PC-3 (cell line): ENCODE results near the gene HS3ST4. TPM values are rescaled to one million over a fixed set of nuclear protein-coding genes. Genes with fewer than 3 reads are reported as not detected.

Experiments
- ATAC-seq: fragments of 200-7000 bp; cut with Tn5 transposase; 2 replicates; pipeline ENCODE4 v1.9.1; 2020; ENCODE audit warnings: mild to moderate bottlenecking, moderate library complexity
- BruUV-seq: library from RNA; stranded (reverse); fragments of 400-500 nt; replicated peaks from 2 replicates; lab custom pipeline; 2021; lab: Mats Ljungman, UMichigan
- CTCF ChIA-PET: fragments of 300-600 bp; sonication (Branson Sonifier 250); formaldehyde crosslinking; loops from one replicate; lab custom pipeline; 2022; ENCODE audit warnings: antibody characterized with exemption; lab: Charles Lee
- POLR2A ChIA-PET: fragments of 300-600 bp; sonication (Branson Sonifier 250); formaldehyde crosslinking; loops from one replicate; lab custom pipeline; 2022; ENCODE audit warnings: antibody characterized with exemption; ENCODE audit not compliant: unreplicated experiment; lab: Charles Lee
- DNase-seq: peaks from one replicate; pipeline ENCODE4 v3.0.0-alpha.2; 2015
- H2AFZ ChIP-seq: fragments of 300-600 bp; sonication (generic); 2 replicates; pipeline ENCODE4 v1.6.0; 2016; ENCODE audit warnings: antibody characterized with exemption, low read length
- H3F3A ChIP-seq: fragments of 300-600 bp; sonication (generic); one replicate; pipeline ENCODE4 v1.6.0; 2017; ENCODE audit warnings: antibody characterized with exemption, low read length, control low read depth, mild to moderate bottlenecking; ENCODE audit not compliant: unreplicated experiment
- H3K27ac ChIP-seq: fragments of 300-600 bp; sonication (generic); 2 replicates; pipeline ENCODE4 v1.5.1; 2016; ENCODE audit warnings: mild to moderate bottlenecking, low read length
- H3K27me3 ChIP-seq: fragments of 300-600 bp; sonication (generic); 2 replicates; pipeline ENCODE4 v1.6.1; 2016; ENCODE audit warnings: low read length, mixed read lengths
- H3K36me3 ChIP-seq: fragments of 300-600 bp; sonication (generic); 2 replicates; pipeline ENCODE4 v1.6.1; 2016; ENCODE audit warnings: low read depth, mixed run types, low read length, mixed read lengths
- H3K4me1 ChIP-seq: fragments of 300-600 bp; sonication (generic); 2 replicates; pipeline ENCODE4 v1.5.1; 2016; ENCODE audit warnings: low read length; ENCODE audit not compliant: insufficient read depth
- H3K4me2 ChIP-seq: fragments of 300-600 bp; sonication (generic); 2 replicates; pipeline ENCODE4 v1.6.0; 2016; ENCODE audit warnings: low read length
- H3K4me3 ChIP-seq: fragments of 300-600 bp; sonication (generic); 2 replicates; pipeline ENCODE4 v1.5.1; 2016; ENCODE audit warnings: mild to moderate bottlenecking, low read length, mixed read lengths
- H3K79me2 ChIP-seq: fragments of 300-600 bp; sonication (generic); 2 replicates; pipeline ENCODE4 v1.6.1; 2017; ENCODE audit warnings: low read length, mixed read lengths
- H3K9ac ChIP-seq: fragments of 300-600 bp; sonication (generic); 2 replicates; pipeline ENCODE4 v1.6.0; 2016; ENCODE audit warnings: mild to moderate bottlenecking, low read length
- H3K9me2 ChIP-seq: fragments of 300-600 bp; sonication (generic); replicated peaks from 2 replicates; pipeline ENCODE4 v1.6.1; 2016; ENCODE audit warnings: mixed run types, low read length, mixed read lengths
- H3K9me3 ChIP-seq: fragments of 300-600 bp; sonication (generic); 2 replicates; pipeline ENCODE4 v1.6.1; 2016; ENCODE audit warnings: low read length, mixed read lengths
- H4K20me1 ChIP-seq: fragments of 300-600 bp; sonication (generic); 2 replicates; pipeline ENCODE4 v1.6.1; 2016; ENCODE audit warnings: low read length, mixed read lengths
- CTCF ChIP-seq: fragments of 300-600 bp; sonication (generic); conservative IDR thresholded peaks from 2 replicates; pipeline ENCODE4 v1.5.1; 2017; ENCODE audit warnings: antibody characterized with exemption, low read depth, mild to moderate bottlenecking, low read length
- EZH2 ChIP-seq: fragments of 300-600 bp; sonication (generic); IDR thresholded peaks from one replicate; pipeline ENCODE4 v1.6.1; 2017; ENCODE audit warnings: antibody characterized with exemption, mild to moderate bottlenecking, low read length; ENCODE audit not compliant: unreplicated experiment
- EZH2phosphoT487 ChIP-seq: fragments of 300-600 bp; sonication (generic); IDR thresholded peaks from 2 replicates; pipeline ENCODE4 v1.6.1; 2018; ENCODE audit warnings: mild to moderate bottlenecking, antibody characterized with exemption, low read length, borderline replicate concordance
- intact Hi-C: fragments of 100-400 bp; cut with micrococcal nuclease; formaldehyde crosslinking; loops from 2 replicates; pipeline ENCODE4 v1.9.0; 2023
- total RNA-seq: library from RNA; depleted of rRNA; stranded (reverse); fragments of >200 nt; gene quantifications from 2 replicates; pipeline ENCODE4 v1.2.3, GENCODE V29; 2014

The HS3ST4 gene
- total RNA-seq, 1 experiment from 2014 or later: not detected

- Histone ChIP-seq H3K4me2 (no peak overlapping the region), H3F3A (no peaks in the 10 kb centered on the region), H3K79me2 (no peaks in the 10 kb centered on the region), H4K20me1 (no peaks in the 10 kb centered on the region), H3K9me3 (no peaks in the 10 kb centered on the region), H3K27ac (no peak overlapping the region), H2AFZ (no peak overlapping the region), H3K27me3 (no peaks in the 10 kb centered on the region), H3K9ac (no peak overlapping the region), H3K4me3 (no peak overlapping the region), H3K36me3 (no peaks in the 10 kb centered on the region), H3K4me1 (no peaks in the 10 kb centered on the region), H3K9me2 (no peaks in the 10 kb centered on the region)
- ChIA-PET POLR2A (no interaction called here), CTCF (no interaction called here)
- DNase-seq: no peak
- no TSS peak for BruUV-seq
- no peak for TF ChIP-seq EZH2
- TF ChIP-seq EZH2phosphoT487: no peak
- TF ChIP-seq CTCF: no peak
- intact Hi-C loops: no loop called here
- ATAC-seq: no peak
Observed at GRCh38 chr16:26071101-26071866, 379.5 kb downstream of the HS3ST4 start.

- H2AFZ ChIP-seq: no peak overlapping the region
- H4K20me1 ChIP-seq: no peaks in the 10 kb centered on the region
- intact Hi-C loops: no loop called here
- POLR2A ChIA-PET: no interaction called here
- TF ChIP-seq EZH2phosphoT487 (no peak), CTCF (no peak), EZH2 (no peak)
- H3K9ac ChIP-seq: no peak overlapping the region
- H3K79me2 ChIP-seq: no peaks in the 10 kb centered on the region
- no TSS peak for BruUV-seq
- no peak overlapping the region for H3K4me3 ChIP-seq
- H3K36me3 ChIP-seq: no peaks in the 10 kb centered on the region
- no peak for ATAC-seq
- no peaks in the 10 kb centered on the region for H3K4me1 ChIP-seq
- no peak overlapping the region for H3K27ac ChIP-seq
- H3K27me3 ChIP-seq: no peaks in the 10 kb centered on the region
- no peak for DNase-seq
- CTCF ChIA-PET: no interaction called here
- H3K9me2 ChIP-seq: no peaks in the 10 kb centered on the region
- H3K4me2 ChIP-seq: no peak overlapping the region
- H3K9me3 ChIP-seq: no peaks in the 10 kb centered on the region
- no peaks in the 10 kb centered on the region for H3F3A ChIP-seq
Observed at GRCh38 chr16:26078716-26079355, 387.1 kb downstream of the HS3ST4 start.

GRCh38 chr16:26087091-26087490 lies 395.3 kb downstream of the HS3ST4 start:
- Histone ChIP-seq H3K4me1 (no peaks in the 10 kb centered on the region), H3K4me3 (no peak overlapping the region), H3K9me2 (no peaks in the 10 kb centered on the region), H3K27me3 (no peaks in the 10 kb centered on the region), H3K9me3 (no peaks in the 10 kb centered on the region), H3K36me3 (no peaks in the 10 kb centered on the region), H3K4me2 (no peak overlapping the region), H3K79me2 (no peaks in the 10 kb centered on the region), H2AFZ (no peak overlapping the region), H3F3A (no peaks in the 10 kb centered on the region), H3K27ac (no peak overlapping the region), H3K9ac (no peak overlapping the region), H4K20me1 (no peaks in the 10 kb centered on the region)
- DNase-seq (no peak), ATAC-seq (no peak)
- intact Hi-C loops: no loop called here
- no TSS peak for BruUV-seq
- CTCF ChIA-PET: no interaction called here
- POLR2A ChIA-PET: no interaction called here
- TF ChIP-seq CTCF: no peak
- no peak for TF ChIP-seq EZH2phosphoT487
- TF ChIP-seq EZH2: no peak
